K562 (cell line): Measurements from ENCODE around the gene SLC43A1. TPM values are rescaled to one million over a fixed set of nuclear protein-coding genes. Genes with fewer than 3 reads are reported as not detected.
A peak's percentile ranks its signal among the peaks of the same experiment; 100 is the strongest.

Source experiments
- BRF2 ChIP-seq: IDR thresholded peaks from 3 replicates; pipeline ENCODE4 v1.6.1; 2011; ENCODE audit warnings: borderline replicate concordance, mild to moderate bottlenecking; ENCODE audit not compliant: insufficient read length, insufficient read depth
- DIDO1 ChIP-seq: fragments of 450-650 bp; IDR thresholded peaks from 2 replicates; pipeline ENCODE4 v1.6.1; 2016; ENCODE audit warnings: low read depth, missing biosample characterization, missing genetic modification characterization
- FOXJ3 ChIP-seq: sonication (generic); formaldehyde crosslinking; IDR thresholded peaks from 2 replicates; pipeline ENCODE4 v1.4.0; 2020; ENCODE audit warnings: mild to moderate bottlenecking, missing genetic modification reagents
- HDAC6 ChIP-seq: IDR thresholded peaks from 2 replicates; pipeline ENCODE4 v1.6.1; 2012; ENCODE audit warnings: low read depth, mild to moderate bottlenecking, control low read depth, inconsistent platforms, low read length, moderate library complexity
- L3MBTL2 ChIP-seq: fragments of 450-650 bp; IDR thresholded peaks from 2 replicates; pipeline ENCODE4 v1.6.1; 2016; ENCODE audit warnings: mild to moderate bottlenecking, moderate library complexity
- RBBP5 ChIP-seq: fragments of 200-600 bp; sonication (generic); IDR thresholded peaks from 2 replicates; pipeline ENCODE4 v1.6.1; 2012; ENCODE audit warnings: borderline replicate concordance, mild to moderate bottlenecking, low read length, control low read depth, inconsistent platforms; ENCODE audit not compliant: insufficient read depth, poor library complexity, severe bottlenecking
- SMARCE1 ChIP-seq: fragments of 450-650 bp; IDR thresholded peaks from 2 replicates; pipeline ENCODE4 v1.7.1; 2016; ENCODE audit warnings: mild to moderate bottlenecking
- TAF15 ChIP-seq: fragments of 200-400 bp; formaldehyde crosslinking; IDR thresholded peaks from 2 replicates; pipeline ENCODE4 v1.6.1; 2017; ENCODE audit warnings: mild to moderate bottlenecking, low read depth, low read length, moderate library complexity
- TFAP4 ChIP-seq: sonication (generic); formaldehyde crosslinking; IDR thresholded peaks from 2 replicates; pipeline ENCODE4 v1.8.0; 2022; ENCODE audit warnings: missing genetic modification reagents, mild to moderate bottlenecking, moderate library complexity, borderline replicate concordance
- ZBTB40 ChIP-seq, 2 experiments: fragments of 450-650 bp in 1 of 2; sonication (generic) in 1 of 2; formaldehyde crosslinking in 1 of 2; IDR thresholded peaks; 2 replicates each; pipeline versions ENCODE4 v1.7.1 to v1.9.0; 2016 to 2022; ENCODE audit warnings: inconsistent platforms in 1 of 2, mild to moderate bottlenecking in 1 of 2, missing genetic modification reagents in 1 of 2
- polyA plus RNA-seq, 8 experiments: library from polyadenylated mRNA; depleted of rRNA in 4 of 8; stranded (reverse) in 5 of 8; unstranded in 3 of 8; fragments of >200 nt; fragmentation: Nextera tagmentation in 2 of 8; fragmentation: Illumina TruSeq in 1 of 8; extraction: Ambion mirVana in 2 of 8; extraction: Trizol in 1 of 8; gene quantifications; 2 replicates each; pipeline versions ENCODE4 v1.2.1 to v1.2.3, GENCODE V29; 2011 to 2014; ENCODE audit warnings: inconsistent platforms in 1 of 8, missing spikeins in 1 of 8
- total RNA-seq, 7 experiments: library from RNA; depleted of rRNA in 6 of 7; stranded (reverse); fragments of >200 nt in 6 of 7; fragmentation: Illumina TruSeq in 2 of 7; extraction: Trizol in 2 of 7; gene quantifications; 2 replicates each; pipeline versions ENCODE4 v1.2.1 to v1.2.3, GENCODE V29; 2011 to 2021; ENCODE audit warnings: low replicate concordance in 1 of 7

Gene SLC43A1
- total and polyA plus RNA-seq, 9 of the 15 experiments (the other 6 are each of a cell fraction or from before 2014, with no cell fraction given) = 2.6 to 41.8 (median 24.6) TPM

- TF ChIP-seq RBBP5 (peak; percentile 9), TFAP4 (CRISPR knock-in tag) (peak; percentile 20; the same call in 1 of the 2 replicates), BRF2 (no peak), HDAC6 (no peak), L3MBTL2 (0 out of 2 replicates have a peak, but pooled peaks have one; percentile 14), FOXJ3 (CRISPR knock-in tag) (no peak), DIDO1 (tag) (no peak), ZBTB40 (IDR thresholded peaks at IDR 0.05) (peak; percentile 63; the same call in 1 of the 2 replicates), ZBTB40 (CRISPR knock-in tag; IDR thresholded peaks at IDR 0.05) (no peak), TAF15 (no peak), SMARCE1 (0 out of 2 replicates have a peak, but pooled peaks have one; percentile 59)
These were observed 56.9 kb downstream of the SLC43A1 start (continued) for GRCh38 chr11:57458410-57459163.
